Cerebellar nuclear complex (tissue), 1 donor: ENCODE measurements around the gene TNFSF15.
"Not testable (repeated sequence)": the region's sequence is repeated elsewhere in the genome, so short reads cannot be mapped to it uniquely, and the experiment has no call there.

Source experiments
- DNase-seq, 2 experiments: peaks; one replicate each; lab custom pipeline; 2025; lab: John Stamatoyannopoulos, UW

The TNFSF15 gene

GRCh38 chr9:114746591-114747346 is 59.1 kb downstream of the TNFSF15 start:
- no peak for DNase-seq

GRCh38 chr9:114745879-114746550 is 59.8 kb downstream of the TNFSF15 start:
- DNase-seq, result no peak

- no peak for DNase-seq
Measured at GRCh38 chr9:114745108-114745848, 60.6 kb downstream of the TNFSF15 start.

GRCh38 chr9:114743446-114743845 is 62.4 kb downstream of the TNFSF15 start:
- DNase-seq, result no peak

- DNase-seq, result no peak
Measured at GRCh38 chr9:114742947-114743346, 62.9 kb downstream of the TNFSF15 start.

- DNase-seq, result not testable (repeated sequence)
Measured at GRCh38 chr9:114741521-114741920, 64.3 kb downstream of the TNFSF15 start.

- DNase-seq, result no peak
Measured at GRCh38 chr9:114738581-114739316, 67.1 kb downstream of the TNFSF15 start.

GRCh38 chr9:114737847-114738246 is 68.0 kb downstream of the TNFSF15 start:
- DNase-seq, result no peak

- DNase-seq, result no peak
Measured at GRCh38 chr9:114737118-114737517, 68.7 kb downstream of the TNFSF15 start.

- no peak for DNase-seq
Measured at GRCh38 chr9:114735704-114736103, 70.1 kb downstream of the TNFSF15 start.

GRCh38 chr9:114735139-114735538 is 70.7 kb downstream of the TNFSF15 start:
- DNase-seq, result not testable (repeated sequence)
